GM18517 (cell line): Measurements from ENCODE around the gene EXOSC10.

Source experiments
- ATAC-seq: cut with Tn5 transposase; IDR thresholded peaks from one replicate; pipeline ENCODE4 v1.9.1; 2021; ENCODE audit warnings: mild to moderate bottlenecking, moderate library complexity; ENCODE audit not compliant: unreplicated experiment

Gene EXOSC10

DNA sequence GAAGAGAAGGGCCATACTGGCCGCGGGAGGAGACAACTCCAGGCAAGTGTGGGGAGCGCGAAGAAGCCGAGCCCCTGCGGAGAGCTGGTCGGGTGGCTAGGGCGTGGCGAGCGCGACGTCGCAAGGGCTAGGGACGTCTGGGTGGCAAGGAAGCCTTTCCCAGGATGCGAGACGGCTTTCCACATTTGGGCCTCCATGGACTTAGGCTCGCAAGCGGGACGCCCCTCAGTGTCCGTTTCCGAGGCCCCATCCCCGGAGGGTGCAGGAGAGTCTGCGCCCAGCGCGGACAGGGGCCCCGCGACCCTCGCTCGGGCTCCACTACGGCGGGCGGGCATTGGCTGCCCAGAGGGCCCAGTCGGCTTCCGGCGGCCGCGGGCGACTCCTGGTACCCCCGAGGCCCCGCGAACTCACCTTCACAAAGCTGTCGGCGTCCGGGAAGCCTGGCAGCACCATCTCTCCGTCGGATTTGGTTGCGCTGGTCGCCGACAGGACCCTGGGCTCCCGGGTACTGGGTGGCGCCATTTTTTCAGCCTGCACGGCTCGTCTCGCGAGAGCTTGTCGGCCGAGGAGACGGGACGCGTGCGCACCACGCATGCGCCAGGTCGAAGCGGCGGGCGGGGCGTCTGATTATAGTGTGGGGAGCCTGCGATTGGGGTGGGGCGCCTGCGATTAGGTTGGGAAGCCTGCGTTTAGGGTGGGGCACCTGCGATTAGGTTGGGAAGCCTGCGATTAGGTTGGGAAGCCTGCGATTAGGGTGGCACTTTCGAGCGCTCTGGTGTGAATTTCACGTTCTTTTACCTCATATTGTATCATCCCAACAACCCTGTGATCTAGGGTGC lies at the start of gene EXOSC10:
Gene EXOSC10, minus strand, starts transcription at position 560 of the 839 bp plus-strand sequence. Its CDS starts 38 bp downstream, at position 522.
- ATAC-seq = peak; percentile 84

DNA sequence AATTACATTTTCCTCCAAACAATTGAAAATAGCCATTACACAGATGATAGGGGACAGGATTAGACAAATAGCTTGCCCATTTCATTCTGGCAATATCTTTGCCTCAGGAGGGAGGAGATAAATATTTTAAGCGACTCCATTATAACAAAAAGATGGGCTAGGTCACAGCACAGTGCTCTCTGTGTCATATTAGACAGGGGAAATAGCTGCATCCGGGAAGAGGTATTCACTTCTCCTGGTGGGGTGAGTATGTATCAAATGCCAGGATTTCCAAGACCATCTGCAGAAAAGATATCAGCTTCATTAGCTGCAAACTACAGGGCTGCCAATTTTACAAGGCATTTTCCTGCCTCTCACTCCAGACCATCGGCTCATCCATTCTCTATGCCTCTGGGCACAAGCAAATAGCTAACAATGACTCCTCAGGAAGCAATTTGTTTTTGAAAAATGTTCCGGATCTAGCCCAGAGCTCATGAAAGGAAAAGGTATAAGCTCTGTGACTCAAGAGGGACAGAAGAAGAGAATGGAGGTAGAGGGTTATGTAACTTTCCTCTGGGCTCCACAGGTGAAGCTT lies 47.6 kb upstream of the EXOSC10 start:
- no peak for ATAC-seq

DNA sequence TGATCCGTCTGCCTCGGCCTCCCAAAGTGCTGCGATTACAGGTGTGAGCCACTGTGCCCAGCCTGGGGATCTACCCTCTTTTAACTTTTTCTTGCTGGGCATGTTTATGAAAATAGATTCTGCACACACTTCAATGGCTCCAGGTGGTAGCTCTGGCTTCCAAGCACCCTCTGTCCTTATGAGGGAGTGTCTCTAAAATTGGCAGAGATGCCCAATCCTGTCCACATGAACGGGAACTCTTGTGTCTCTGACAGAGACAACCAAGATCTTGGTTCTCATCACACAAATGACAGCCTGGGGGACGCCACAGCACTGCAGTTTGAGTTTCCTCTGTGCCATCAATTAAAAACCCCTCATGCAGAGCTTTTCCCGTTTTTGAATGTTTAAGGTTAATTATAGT lies 46.1 kb upstream of the EXOSC10 start:
- no peak for ATAC-seq

DNA sequence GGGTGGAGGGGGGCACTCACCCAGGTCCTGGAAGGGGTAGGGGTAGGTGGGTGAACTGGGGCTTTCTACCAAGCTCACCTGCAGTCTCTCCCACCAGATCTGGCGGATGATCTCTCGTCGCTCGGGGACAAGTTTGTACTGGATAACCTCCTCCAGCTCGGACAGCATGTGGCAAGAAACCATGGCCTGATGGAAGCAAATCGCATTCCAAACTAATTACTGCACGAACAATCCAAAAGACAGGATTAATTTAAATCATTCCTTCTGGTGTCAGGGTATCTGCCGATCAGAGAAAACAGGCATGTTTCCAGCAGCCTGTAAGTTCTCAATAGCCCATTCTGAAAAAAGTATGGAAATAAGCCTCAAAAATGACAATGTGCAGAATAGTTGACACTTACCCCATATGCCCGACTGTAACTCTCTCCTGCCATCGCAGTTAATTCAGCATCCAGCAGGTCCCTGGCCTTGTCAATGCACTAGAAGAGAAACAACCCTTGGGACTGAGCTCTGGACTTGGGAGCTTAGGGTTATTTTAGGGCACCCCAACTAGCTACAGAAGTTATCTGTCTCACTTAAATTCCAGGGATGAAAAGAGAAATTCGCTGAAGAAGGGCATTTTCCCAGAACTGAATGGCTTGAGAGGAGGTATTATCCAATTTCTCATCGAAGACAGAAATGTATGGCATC lies 45.0 kb upstream of the EXOSC10 start:
- no peak for ATAC-seq

DNA sequence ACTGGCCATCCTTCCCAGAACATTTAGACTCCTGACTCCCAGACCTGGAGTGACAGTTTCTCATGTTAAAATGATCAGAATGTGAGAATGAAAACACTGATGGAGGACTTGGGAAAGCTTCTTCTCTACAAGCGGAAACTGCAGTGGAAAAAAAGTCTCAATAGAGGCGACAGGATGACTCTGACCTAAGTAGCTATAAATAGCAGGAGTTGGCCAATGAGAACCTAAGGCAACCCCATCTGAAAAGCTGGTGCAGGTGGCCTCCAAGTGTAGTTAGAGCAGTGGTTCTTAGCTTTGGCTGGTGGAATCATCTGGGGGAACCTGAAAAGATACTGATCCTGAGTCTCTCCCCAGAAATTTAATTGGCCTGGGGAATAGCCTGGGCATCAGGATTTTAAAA lies 44.2 kb upstream of the EXOSC10 start:
- no peak for ATAC-seq

DNA sequence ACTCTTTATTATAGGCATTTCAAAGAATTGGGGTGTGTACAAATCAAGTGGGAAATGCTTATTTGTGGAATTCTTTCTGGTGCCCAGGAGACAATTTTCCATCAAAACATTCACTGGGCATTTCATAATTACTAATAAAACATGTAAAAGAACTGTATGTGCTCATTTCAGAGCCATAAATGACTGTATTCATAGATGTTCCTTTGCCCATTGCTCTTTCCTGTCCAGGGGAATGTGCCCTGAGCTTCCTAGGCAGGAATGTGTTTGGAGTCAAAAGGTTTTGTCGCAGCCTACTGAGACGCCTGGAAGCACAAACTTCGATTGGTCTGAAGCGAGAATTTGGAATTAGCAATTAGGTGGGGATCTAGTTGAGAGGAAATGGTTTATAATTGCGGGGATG lies 43.7 kb upstream of the EXOSC10 start:
- ATAC-seq = no peak

DNA sequence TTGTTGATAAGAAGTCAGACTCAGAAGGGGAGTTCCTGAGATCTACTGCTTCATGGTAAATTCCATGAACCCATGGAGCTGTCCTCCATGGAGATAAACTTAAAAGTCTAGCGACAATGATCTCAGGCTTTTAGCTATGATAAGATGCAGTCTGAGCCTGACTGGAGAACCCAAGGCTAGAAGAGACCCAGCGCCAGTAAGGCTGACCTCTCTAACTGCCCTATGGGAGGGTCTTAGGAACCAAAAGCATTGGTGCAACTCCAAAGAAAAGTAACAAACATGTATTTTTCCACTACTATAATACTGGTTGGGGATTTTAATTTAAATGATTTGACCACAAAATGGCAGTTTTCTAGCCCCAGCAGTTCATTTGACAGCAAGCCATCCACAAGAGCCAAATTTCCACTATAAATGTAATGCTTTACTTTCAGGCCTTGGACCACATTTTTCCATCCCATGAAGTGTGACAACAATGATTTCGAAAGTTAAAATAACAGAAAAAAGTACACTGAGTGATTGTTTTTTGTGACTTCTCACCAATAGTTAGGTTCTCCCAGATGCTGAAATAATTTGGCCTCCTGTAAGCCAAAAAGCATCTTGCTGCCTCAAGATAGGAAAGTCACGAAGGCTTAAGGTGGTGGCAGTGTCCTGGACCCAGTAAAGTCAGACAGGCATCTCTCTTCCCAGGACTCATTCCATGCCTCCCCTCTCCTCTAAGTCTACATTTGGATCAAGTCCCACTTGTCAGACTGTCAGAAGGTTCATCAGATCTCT lies 43.1 kb upstream of the EXOSC10 start:
- ATAC-seq = no peak

DNA sequence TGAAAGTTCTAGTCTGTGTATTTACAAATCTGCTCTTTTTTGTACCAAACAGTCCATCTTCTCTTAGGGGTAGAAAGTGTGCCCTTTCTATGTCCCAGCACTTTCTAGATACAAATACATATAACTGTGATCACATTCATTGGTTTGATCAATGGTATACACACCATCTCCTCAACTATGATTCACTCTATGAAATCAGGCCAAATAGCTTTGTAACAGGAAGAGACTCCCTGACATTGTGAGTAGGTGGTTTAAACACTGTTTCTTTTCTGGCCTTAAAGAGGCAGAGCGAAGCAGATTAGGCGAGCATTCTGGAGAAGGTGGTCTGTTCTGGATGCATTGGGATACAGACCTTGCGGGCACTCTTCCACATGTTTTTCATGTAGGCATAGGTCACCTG lies 39.3 kb upstream of the EXOSC10 start:
- no peak for ATAC-seq

DNA sequence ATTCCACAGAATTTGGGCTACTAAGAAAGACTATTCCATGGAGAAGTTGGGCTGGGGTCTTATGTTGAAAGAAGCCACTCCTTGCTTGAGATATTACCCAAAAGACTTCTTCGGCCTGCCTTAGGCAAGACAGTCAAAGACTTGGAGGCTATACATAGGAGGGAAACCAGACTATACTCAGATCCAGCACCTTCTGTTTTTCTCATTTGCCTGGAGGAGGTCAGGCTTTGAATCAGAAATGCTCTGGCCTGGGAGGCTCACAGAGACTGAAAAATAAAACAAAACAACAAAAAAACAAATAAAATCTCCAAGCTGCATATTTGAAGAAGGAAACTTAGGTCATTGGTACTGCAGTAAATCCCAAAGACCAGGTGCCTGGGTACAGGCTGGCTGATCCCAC lies 38.4 kb upstream of the EXOSC10 start:
- no peak for ATAC-seq

DNA sequence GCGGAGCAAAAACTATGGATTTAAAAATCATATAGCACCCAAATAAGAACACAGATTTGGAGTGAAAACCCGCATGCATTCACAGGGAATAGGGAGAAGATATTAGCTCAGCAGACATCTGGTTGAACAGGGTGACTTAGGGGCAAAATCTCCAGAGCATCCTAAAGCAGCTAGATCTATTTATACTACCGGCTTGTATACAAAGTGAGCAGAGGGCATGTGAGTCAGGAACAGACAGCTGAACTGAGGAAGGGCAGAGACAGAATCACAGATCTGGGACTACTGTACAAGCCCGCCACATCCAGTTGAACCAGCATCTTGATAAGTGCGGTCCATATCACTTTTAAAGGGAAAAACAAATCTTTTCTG lies 35.2 kb upstream of the EXOSC10 start:
- no peak for ATAC-seq

DNA sequence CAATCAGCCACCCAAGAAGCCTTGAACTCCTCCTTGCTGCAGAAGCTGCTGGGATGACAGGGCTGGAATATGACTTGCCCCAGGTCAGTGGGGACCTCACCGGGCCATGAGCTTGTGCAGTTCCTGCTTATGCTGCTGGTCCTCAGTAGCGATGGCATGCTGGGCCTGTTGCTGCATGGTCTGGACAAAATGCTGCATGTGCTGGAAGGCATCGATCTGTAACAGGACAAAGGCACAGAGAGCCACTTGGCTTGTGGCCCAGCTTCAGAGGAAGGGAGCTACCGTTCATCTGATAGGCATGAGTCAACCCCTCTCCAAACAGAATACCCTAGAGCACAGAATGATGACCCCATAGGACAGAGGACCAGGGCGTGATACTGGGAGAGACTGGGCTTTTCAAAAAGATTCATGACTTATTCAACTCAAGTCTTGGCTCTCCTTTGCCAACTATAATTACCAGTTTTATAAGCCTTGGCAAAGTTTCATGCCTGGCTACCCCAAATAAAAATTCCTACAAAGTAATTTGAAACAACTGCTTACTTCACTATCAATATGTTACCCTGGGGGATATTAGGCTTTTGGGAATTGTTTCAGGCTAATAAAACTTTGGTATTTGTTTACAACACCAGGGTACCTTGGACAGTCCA lies 34.7 kb upstream of the EXOSC10 start:
- no peak for ATAC-seq

DNA sequence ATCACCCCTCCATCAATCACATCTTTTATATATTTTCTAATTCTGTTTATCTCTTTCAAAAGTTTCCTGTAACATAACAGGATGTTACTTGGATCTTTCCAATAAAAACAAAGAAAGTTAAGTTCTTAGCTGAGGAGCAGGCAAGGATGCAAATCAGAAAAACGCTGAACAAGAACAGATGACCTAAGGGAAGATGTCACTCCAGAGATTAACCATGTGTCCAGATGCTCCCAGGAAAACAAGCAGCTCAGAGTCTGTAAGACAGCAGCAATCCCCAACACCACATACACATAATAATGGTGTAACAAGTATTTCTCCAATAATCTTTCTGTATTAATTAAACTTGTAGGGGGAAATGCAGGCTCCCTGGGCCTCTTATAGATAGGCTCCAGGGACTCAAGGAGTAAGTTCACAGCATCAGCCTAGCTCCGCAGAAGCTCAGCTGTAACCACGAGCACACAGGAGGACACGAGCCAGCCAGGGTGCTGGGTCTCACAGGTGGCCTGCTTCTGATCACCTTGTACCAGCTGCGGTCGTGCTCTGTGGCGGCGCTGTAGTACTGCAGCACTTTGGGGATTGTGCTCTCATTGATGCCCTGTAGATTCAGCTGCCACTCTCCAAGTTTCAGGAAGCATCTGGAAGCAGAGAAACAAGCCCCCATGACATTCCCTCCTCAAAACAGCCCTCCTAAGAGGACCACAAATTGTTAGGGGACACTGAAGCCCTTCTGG lies 33.1 kb upstream of the EXOSC10 start:
- ATAC-seq = no peak

DNA sequence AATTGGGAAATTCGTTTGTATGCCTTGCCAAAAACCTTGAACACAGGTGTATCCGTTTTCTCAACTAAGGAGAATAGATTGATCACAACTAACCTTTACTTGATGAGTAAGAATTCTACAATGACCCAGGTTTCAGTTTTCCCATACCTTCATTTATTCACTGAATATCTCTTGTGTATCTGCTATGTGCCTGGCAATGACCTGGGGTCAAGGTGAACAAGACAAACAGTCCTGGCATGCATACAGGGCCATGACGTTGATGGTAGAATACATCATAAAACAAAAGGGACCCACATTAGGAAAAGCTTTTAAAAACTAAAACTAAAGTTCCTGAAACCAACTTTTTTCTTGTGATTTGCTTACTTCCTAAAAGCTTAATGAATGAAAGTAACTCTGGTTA lies 32.1 kb upstream of the EXOSC10 start:
- no peak for ATAC-seq

DNA sequence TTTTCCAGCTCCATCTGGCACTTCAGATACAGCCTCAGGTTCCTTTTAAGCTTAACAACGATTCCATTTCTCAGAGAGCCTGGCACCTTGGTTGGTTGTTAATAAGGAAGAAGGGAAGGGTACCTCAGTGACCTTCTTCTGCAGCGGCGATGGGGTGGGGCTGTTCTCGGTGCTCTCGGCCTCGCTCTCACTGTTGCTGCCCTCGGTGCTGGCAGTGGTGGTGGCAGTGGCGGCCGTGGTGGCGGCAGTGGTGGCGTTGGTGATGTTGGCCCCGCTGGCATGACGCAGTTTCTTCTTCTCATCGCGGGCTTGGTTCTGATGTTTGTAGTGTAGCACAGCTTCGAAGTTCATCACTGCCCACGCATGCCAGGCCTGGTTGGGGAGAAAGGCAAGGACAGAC lies 30.7 kb upstream of the EXOSC10 start:
- ATAC-seq = no peak

DNA sequence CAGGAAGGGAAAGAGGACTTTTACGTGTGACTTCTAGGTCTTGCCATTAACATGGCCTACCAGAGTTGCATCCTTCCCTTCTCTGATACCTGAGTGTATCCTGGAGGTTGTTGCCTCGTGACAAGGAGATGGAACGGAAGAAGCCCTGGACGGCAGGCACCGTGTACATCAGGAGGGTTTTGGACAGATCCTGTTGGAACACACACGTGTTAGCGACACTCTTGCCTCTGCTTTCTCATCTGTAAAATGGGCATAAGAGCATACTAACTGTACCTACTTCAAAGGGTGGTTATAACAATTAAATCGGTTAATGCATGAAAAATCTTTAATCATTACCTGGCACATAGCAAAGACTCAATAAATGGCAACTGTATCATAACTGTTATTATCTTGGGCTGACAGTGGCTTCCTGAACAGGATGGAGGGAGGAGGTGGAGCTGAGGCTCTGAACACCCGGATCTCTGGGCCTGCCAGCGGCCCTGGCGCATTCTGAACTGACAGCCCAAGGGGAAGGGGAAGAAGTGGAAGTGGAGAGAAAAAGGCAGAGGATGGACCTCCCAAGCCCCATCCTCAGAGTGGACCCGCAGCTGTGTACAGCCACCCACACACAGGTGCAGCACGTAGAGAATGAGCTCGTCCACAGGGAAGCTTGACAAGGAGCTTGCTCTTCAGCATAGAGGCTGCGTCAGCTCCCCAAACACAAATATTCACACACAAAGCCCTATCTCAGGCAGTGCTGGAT lies 30.2 kb upstream of the EXOSC10 start:
- ATAC-seq = no peak

DNA sequence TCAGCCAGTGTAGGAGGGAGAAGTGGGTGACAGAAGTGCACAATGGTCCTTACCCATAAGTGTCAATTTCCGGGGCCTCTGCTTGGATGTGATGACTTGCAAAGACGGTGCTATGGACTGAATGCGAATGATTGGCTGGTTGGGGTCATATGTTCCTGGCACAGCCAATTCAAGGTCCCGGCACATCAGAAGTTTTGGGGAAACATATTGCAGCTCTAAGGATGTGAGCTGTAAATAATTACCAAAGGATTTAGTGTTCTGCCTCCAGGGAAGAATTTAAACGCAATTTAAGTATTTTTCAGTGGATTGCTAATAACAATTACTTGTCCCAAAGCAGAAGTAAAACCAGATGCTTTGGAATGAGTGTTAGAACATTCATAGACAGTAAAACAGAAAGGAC lies 26.9 kb upstream of the EXOSC10 start:
- no peak for ATAC-seq

DNA sequence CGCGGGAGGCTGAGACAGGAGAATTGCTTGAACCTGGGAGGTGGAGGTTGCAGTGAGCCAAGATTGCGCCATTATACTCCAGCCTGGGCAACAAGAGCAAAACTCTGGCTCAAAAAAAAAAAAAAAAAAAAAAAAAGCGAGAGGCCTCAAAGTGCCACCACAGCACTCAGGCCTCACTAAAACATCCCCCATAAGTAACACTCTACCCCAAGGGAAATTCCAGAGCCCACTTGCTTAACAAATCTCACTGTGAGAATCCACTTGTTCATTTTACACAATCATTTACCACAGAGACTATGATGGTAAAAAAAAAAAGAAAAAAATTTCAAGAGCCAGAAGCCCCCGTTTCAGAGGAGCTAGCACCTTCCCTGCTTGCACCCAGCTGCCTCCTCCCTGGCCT lies 26.3 kb upstream of the EXOSC10 start:
- no peak for ATAC-seq

DNA sequence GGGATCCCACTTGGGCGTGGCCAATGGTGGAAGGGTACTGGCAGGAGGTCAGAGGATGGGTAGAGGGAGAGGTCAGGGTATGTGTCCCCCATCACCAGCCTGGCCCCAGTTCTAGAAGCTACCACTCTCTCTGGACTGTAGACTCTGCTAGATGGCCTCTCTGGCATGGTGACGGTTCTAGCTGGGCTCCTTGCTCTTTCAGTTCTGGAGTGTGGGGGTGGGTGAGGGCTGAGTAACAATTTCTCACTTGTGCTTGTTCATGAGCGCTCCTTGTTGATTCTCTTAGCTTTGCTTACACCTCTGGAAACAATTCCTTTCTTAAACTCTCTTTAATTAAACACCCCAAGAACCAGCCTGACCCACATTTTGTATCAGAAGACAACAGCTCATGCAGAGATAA lies 25.3 kb upstream of the EXOSC10 start:
- no peak for ATAC-seq

DNA sequence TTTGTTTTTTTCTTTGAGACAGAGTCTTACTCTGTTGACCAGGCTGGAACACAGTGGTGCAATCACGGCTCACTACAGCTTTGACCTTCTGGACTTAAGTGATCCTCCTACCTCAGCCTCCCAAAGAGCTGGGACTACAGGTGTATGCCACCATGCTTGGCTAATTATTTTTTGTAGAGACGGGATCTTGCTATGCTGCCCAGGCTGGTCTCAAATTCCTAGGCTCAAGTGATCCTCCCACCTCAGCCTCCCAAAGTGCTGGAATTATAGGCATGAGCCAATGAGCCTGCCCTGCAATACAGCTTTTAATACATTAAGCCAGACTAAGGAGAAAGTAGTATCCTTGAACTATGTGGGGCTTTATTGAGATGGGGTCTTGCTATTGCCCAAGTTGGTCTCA lies 16.6 kb upstream of the EXOSC10 start:
- no peak for ATAC-seq

DNA sequence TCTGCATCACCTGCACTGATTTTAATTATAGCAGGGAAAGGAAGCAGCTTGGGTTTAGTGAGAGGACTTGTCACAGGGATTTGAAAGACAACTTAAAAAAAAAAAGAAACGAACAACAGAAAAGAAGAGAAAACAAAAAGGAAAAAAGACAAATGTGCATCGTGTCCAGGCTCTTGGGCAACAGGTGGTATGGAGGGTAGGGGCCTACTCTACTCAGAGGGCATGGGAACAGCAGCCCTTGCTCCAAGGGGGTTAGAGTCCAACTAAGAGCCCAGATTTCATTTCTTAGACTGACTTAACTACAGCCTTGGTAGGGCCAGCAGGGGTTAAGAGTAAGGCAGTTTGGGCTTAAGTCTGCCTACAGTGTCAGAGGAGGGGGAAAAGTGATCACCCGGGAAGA lies 15.3 kb upstream of the EXOSC10 start:
- no peak for ATAC-seq
